HG03460 (cell line): Measurements from ENCODE around the gene NRROS.
A peak's percentile ranks its signal among the peaks of the same experiment; 100 is the strongest.
"Not testable (repeated sequence)": the region's sequence is repeated elsewhere in the genome, so short reads cannot be mapped to it uniquely, and the experiment has no call there.

Experiments used
- ATAC-seq: cut with Tn5 transposase; IDR thresholded peaks from one replicate; pipeline ENCODE4 v1.9.1; 2021; ENCODE audit not compliant: unreplicated experiment

Gene NRROS

GRCh38 chr3:196624067-196624790 lies 15.3 kb upstream of the NRROS start:
- no peak for ATAC-seq

- ATAC-seq = no peak
Measured at GRCh38 chr3:196624907-196625306, 14.6 kb upstream of the NRROS start.

GRCh38 chr3:196625331-196625730 lies 14.2 kb upstream of the NRROS start:
- ATAC-seq = no peak

GRCh38 chr3:196627918-196628231 lies 11.6 kb upstream of the NRROS start:
- ATAC-seq = no peak

GRCh38 chr3:196629228-196629627 lies 10.3 kb upstream of the NRROS start:
- ATAC-seq = no peak

GRCh38 chr3:196631682-196632045 lies 7.8 kb upstream of the NRROS start:
- ATAC-seq = no peak

- ATAC-seq = peak; percentile 63
Measured at GRCh38 chr3:196632046-196632751, 7.3 kb upstream of the NRROS start.

GRCh38 chr3:196633555-196634151 lies 5.8 kb upstream of the NRROS start:
- ATAC-seq = no peak

- ATAC-seq = no peak
Measured at GRCh38 chr3:196634224-196634623, 5.3 kb upstream of the NRROS start.

GRCh38 chr3:196634829-196635228 lies 4.7 kb upstream of the NRROS start:
- no peak for ATAC-seq

- no peak for ATAC-seq
Measured at GRCh38 chr3:196636369-196637349, 2.8 kb upstream of the NRROS start.

- ATAC-seq = not testable (repeated sequence)
Measured at GRCh38 chr3:196637941-196638340, 1.6 kb upstream of the NRROS start.

GRCh38 chr3:196638861-196639482 lies 522 bp upstream of the NRROS start:
- ATAC-seq = peak; percentile 1

GRCh38 chr3:196640297-196641018 lies 964 bp downstream of the NRROS start:
- no peak for ATAC-seq

- ATAC-seq = no peak
Measured at GRCh38 chr3:196641333-196642054, 2.0 kb downstream of the NRROS start.

GRCh38 chr3:196642434-196642833 lies 2.9 kb downstream of the NRROS start:
- ATAC-seq = no peak

GRCh38 chr3:196643201-196643749 lies 3.8 kb downstream of the NRROS start:
- peak; percentile 74 for ATAC-seq

GRCh38 chr3:196643761-196644160 lies 4.3 kb downstream of the NRROS start:
- no peak for ATAC-seq

- ATAC-seq = no peak
Measured at GRCh38 chr3:196645096-196645495, 5.6 kb downstream of the NRROS start.
